ENCODE measurements around the gene PRKAR1B. TPM values are rescaled to one million over a fixed set of nuclear protein-coding genes. Genes with fewer than 3 reads are reported as not detected.

Gene PRKAR1B
- total RNA-seq, 1 experiment from 2014 or later, result 43.3 TPM

- Histone ChIP-seq H3K18ac (ENCODE audit: insufficient read length, low read depth, low read length) (no peak overlapping the region), H2BK20ac (ENCODE audit: low read depth, low read length, poor library complexity, severe bottlenecking) (no peak overlapping the region), H3K4me2 (ENCODE audit: insufficient read depth, insufficient read length, low read length) (no peak overlapping the region), H3K4me1 (ENCODE audit: insufficient read depth, low read length) (no peaks in the 10 kb centered on the region), H4K8ac (replicated peaks; ENCODE audit: insufficient read length, low read depth, low read length) (no peak overlapping the region), H3K14ac (ENCODE audit: insufficient read depth, low read length) (no peak overlapping the region; the same call in 1 of the 2 replicates), H3K79me1 (ENCODE audit: insufficient read depth, low read depth, low read length, poor library complexity, severe bottlenecking) (peaks cover 3% of the 10 kb centered on the region), H3K79me2 (ENCODE audit: insufficient read depth, low read length) (no peaks in the 10 kb centered on the region; the same call in 1 of the 2 replicates), H3K27me3 (ENCODE audit: insufficient read depth, low read length) (no peaks in the 10 kb centered on the region), H3K9ac (ENCODE audit: extremely low read depth, insufficient read length, low read length) (no peak overlapping the region), H3K23ac (ENCODE audit: insufficient read length, low read depth, low read length) (no peak overlapping the region), H2BK15ac (ENCODE audit: low read depth, low read length) (no peak overlapping the region), H3K4ac (ENCODE audit: low read depth, low read length) (no peak overlapping the region), H3K9me3 (ENCODE audit: control insufficient read depth, low read depth, low read length) (peaks cover 7% of the 10 kb centered on the region), H2BK5ac (ENCODE audit: insufficient read length, low read length) (no peak overlapping the region), H2AFZ (ENCODE audit: low read length) (no peak overlapping the region), H4K91ac (ENCODE audit: insufficient read length, low read depth, low read length) (no peak overlapping the region), H3T11ph (ENCODE audit: low read length) (no peak overlapping the region), H3K56ac (ENCODE audit: insufficient read length, low read depth, low read length) (no peak overlapping the region), H2BK120ac (ENCODE audit: low read depth, low read length, poor library complexity, severe bottlenecking) (no peak overlapping the region), H4K5ac (ENCODE audit: insufficient read length, low read depth, low read length) (no peak overlapping the region), H4K20me1 (ENCODE audit: control insufficient read depth, insufficient read depth, insufficient read length) (no peaks in the 10 kb centered on the region), H3K23me2 (ENCODE audit: insufficient read length, low read depth, low read length, poor library complexity, severe bottlenecking) (no peaks in the 10 kb centered on the region), H3K27ac (ENCODE audit: insufficient read length, low read depth, low read length) (no peak overlapping the region), H2BK12ac (ENCODE audit: insufficient read length, low read depth, low read length) (no peak overlapping the region), H2AK5ac (ENCODE audit: insufficient read length, low read length) (no peak overlapping the region)
- no CpG with 5 or more reads among the region's 27 CpGs for WGBS (ENCODE audit: extremely low coverage, insufficient read length, low lambda C conversion rate)
- Mint-ChIP-seq H3K9me3 (peaks cover 43 to 46% of the 10 kb centered on the region in 2 experiments), H3K27me3 (ENCODE audit: low read depth) (no peaks in the 10 kb centered on the region; the same call in 1 of the 2 replicates), H3K4me3 (no peak overlapping the region), H3K4me1 (no peaks in the 10 kb centered on the region), H3K27ac (no peak overlapping the region), H3K36me3 (ENCODE audit: insufficient read depth in 1 of 3, low read depth in 3 of 3) (peaks cover 62 to 83% (median 76%) of the 10 kb centered on the region in 3 experiments)
- TF ChIP-seq CTCF (conservative IDR thresholded peaks at IDR 0.05), result no peak
- DNase-seq, result no peak
Measured at GRCh38 chr7:690478-691360, 36.4 kb downstream of the PRKAR1B start.
